Right lobe of liver (tissue), 4 donors: ENCODE data around the gene LTBP1.

ENCODE experiments used
- CTCF ChIP-seq, 4 donors: fragments of 200-600 bp in 3 of 4; fragments of 450-650 bp in 1 of 4; IDR thresholded peaks; one replicate each; pipeline versions ENCODE4 v1.5.1 to v1.8.0; 2016 to 2022; ENCODE audit warnings: antibody characterized with exemption in 4 of 4, mild to moderate bottlenecking in 2 of 4
- POLR2A ChIP-seq: fragments of 450-650 bp; IDR thresholded peaks from one replicate; pipeline ENCODE4 v1.6.1; 2017; ENCODE audit warnings: antibody characterized with exemption, mild to moderate bottlenecking
- donor health status: DM: no; HTN: no; CAD: no.
- donor health status: DM: no; HTN: no; CAD: no.
- donor health status: DM: no; HTN: yes; CAD: no.

GRCh38 chr2:33002863-33003262 is 56.1 kb downstream of the LTBP1 start:
- TF ChIP-seq POLR2A (no peak), CTCF (IDR thresholded peaks at IDR 0.05) (no peak)
